OCI-LY1 (cell line): ENCODE data around the gene RNU6-7.

ENCODE experiments used
- H2AFZ ChIP-seq: fragments of 200-600 bp; sonication (generic), shearing (Covaris generic); 2 replicates; pipeline ENCODE4 v1.6.0; 2014; ENCODE audit warnings: antibody characterized with exemption, mild to moderate bottlenecking, low read length
- H3F3A ChIP-seq: fragments of 200-600 bp; sonication (generic), shearing (Covaris generic); 2 replicates; pipeline ENCODE4 v1.6.0; 2014; ENCODE audit warnings: mild to moderate bottlenecking, antibody characterized with exemption, low read length, moderate library complexity; ENCODE audit not compliant: insufficient read depth
- H3K27ac ChIP-seq: fragments of 200-600 bp; sonication (generic); 2 replicates; pipeline ENCODE4 v1.5.1; 2014; ENCODE audit warnings: low read length, mixed run types, mild to moderate bottlenecking, low read depth; ENCODE audit not compliant: poor library complexity, severe bottlenecking
- H3K27me3 ChIP-seq: fragments of 200-600 bp; sonication (generic); 2 replicates; pipeline ENCODE4 v1.6.0; 2014; ENCODE audit warnings: antibody characterized with exemption, mild to moderate bottlenecking, low read length, moderate library complexity; ENCODE audit not compliant: insufficient read depth
- H3K36me3 ChIP-seq: fragments of 200-600 bp; sonication (generic); 2 replicates; pipeline ENCODE4 v1.6.1; 2014; ENCODE audit warnings: mild to moderate bottlenecking, antibody characterized with exemption, low read length, moderate library complexity, mixed read lengths; ENCODE audit not compliant: insufficient read depth
- H3K4me1 ChIP-seq: fragments of 200-600 bp; sonication (generic); 2 replicates; pipeline ENCODE4 v1.5.1; 2014; ENCODE audit warnings: mild to moderate bottlenecking, low read length, moderate library complexity; ENCODE audit not compliant: insufficient read depth, severe bottlenecking
- H3K4me2 ChIP-seq: fragments of 200-600 bp; sonication (generic), shearing (Covaris generic); 2 replicates; pipeline ENCODE4 v1.6.1; 2014; ENCODE audit warnings: low read length
- H3K4me3 ChIP-seq: fragments of 200-600 bp; sonication (generic); 2 replicates; pipeline ENCODE4 v1.5.1; 2014; ENCODE audit warnings: low read length, low read depth, mild to moderate bottlenecking, mixed read lengths; ENCODE audit not compliant: poor library complexity, severe bottlenecking
- H3K79me2 ChIP-seq: fragments of 200-600 bp; shearing (Covaris generic); 2 replicates; pipeline ENCODE4 v1.6.1; 2016; ENCODE audit warnings: mixed run types, low read length, mixed read lengths; ENCODE audit not compliant: insufficient read depth
- H3K9ac ChIP-seq: fragments of 200-600 bp; sonication (generic), shearing (Covaris generic); 2 replicates; pipeline ENCODE4 v1.6.1; 2014; ENCODE audit warnings: mild to moderate bottlenecking, low read length, mixed read lengths
- H3K9me2 ChIP-seq: fragments of 200-600 bp; sonication (generic), shearing (Covaris generic); 2 replicates; pipeline ENCODE4 v1.6.1; 2014; ENCODE audit warnings: low read depth, mild to moderate bottlenecking, low read length, mixed read lengths
- H3K9me3 ChIP-seq: fragments of 200-600 bp; shearing (Covaris generic); 2 replicates; pipeline ENCODE4 v1.6.1; 2014; ENCODE audit warnings: low read length, mixed read lengths
- H4K20me1 ChIP-seq: fragments of 200-600 bp; sonication (generic), shearing (Covaris generic); 2 replicates; pipeline ENCODE4 v1.6.0; 2016; ENCODE audit warnings: mild to moderate bottlenecking, low read length; ENCODE audit not compliant: insufficient read depth
- CTCF ChIP-seq: fragments of 200-600 bp; sonication (generic), shearing (Covaris generic); IDR thresholded peaks from 2 replicates; pipeline ENCODE4 v1.5.1; 2017; ENCODE audit warnings: mild to moderate bottlenecking, antibody characterized with exemption, low read length, moderate library complexity, mixed read lengths
- EZH2 ChIP-seq: fragments of 200-600 bp; sonication (generic), shearing (Covaris generic); IDR thresholded peaks from 2 replicates; pipeline ENCODE4 v1.8.0; 2017; ENCODE audit warnings: borderline replicate concordance, mixed run types, mild to moderate bottlenecking, antibody characterized with exemption, low read length, moderate library complexity, mixed read lengths

Gene RNU6-7

GRCh38 chr14:32200368-32201192 is 1.3 kb upstream of the RNU6-7 start:
- Histone ChIP-seq H4K20me1 (no peaks in the 10 kb centered on the region), H3K4me3 (peak overlapping the region; percentile 92), H3K27me3 (no peaks in the 10 kb centered on the region), H2AFZ (no peak overlapping the region), H3K79me2 (no peaks in the 10 kb centered on the region), H3F3A (0 out of 2 replicates have a peak, but pooled peaks cover 4% of the 10 kb centered on the region), H3K9ac (no peak overlapping the region), H3K4me2 (peak overlapping the region; percentile 95), H3K36me3 (no peaks in the 10 kb centered on the region), H3K27ac (peak overlapping the region; percentile 8), H3K4me1 (peaks cover 32% of the 10 kb centered on the region), H3K9me3 (no peaks in the 10 kb centered on the region), H3K9me2 (no peaks in the 10 kb centered on the region)
- TF ChIP-seq EZH2 (no peak), CTCF (no peak)

- H3K79me2 ChIP-seq, result no peaks in the 10 kb centered on the region
- H3K9me2 ChIP-seq, result no peaks in the 10 kb centered on the region
- peak overlapping the region; percentile 30; the same call in 1 of the 2 replicates for H2AFZ ChIP-seq
- H3K4me1 ChIP-seq, result peaks cover 32% of the 10 kb centered on the region
- H3F3A ChIP-seq, result 0 out of 2 replicates have a peak, but pooled peaks cover 4% of the 10 kb centered on the region
- peak overlapping the region; percentile 62 for H3K9ac ChIP-seq
- no peaks in the 10 kb centered on the region for H4K20me1 ChIP-seq
- peak overlapping the region; percentile 92 for H3K4me3 ChIP-seq
- peak overlapping the region; percentile 25 for H3K27ac ChIP-seq
- H3K4me2 ChIP-seq, result peak overlapping the region; percentile 95
- no peaks in the 10 kb centered on the region for H3K9me3 ChIP-seq
- no peaks in the 10 kb centered on the region for H3K27me3 ChIP-seq
- H3K36me3 ChIP-seq, result no peaks in the 10 kb centered on the region
- no peak for TF ChIP-seq EZH2
- TF ChIP-seq CTCF, result no peak
These were observed 541 bp upstream of the RNU6-7 start for GRCh38 chr14:32201193-32201815.

- peak overlapping the region; percentile 62; the same call in 1 of the 2 replicates for H3K9ac ChIP-seq
These were observed 699 bp downstream of the RNU6-7 start for GRCh38 chr14:32202491-32202997.

More at GRCh38 chr14:32202491-32202997, 699 bp downstream of the RNU6-7 start:
- Histone ChIP-seq H3K4me1 (peaks cover 32% of the 10 kb centered on the region), H3K9me2 (no peaks in the 10 kb centered on the region), H3F3A (0 out of 2 replicates have a peak, but pooled peaks cover 4% of the 10 kb centered on the region), H4K20me1 (no peaks in the 10 kb centered on the region), H3K27me3 (no peaks in the 10 kb centered on the region), H3K4me2 (peak overlapping the region; percentile 95), H3K79me2 (no peaks in the 10 kb centered on the region), H3K4me3 (peak overlapping the region; percentile 92), H3K9me3 (no peaks in the 10 kb centered on the region), H3K27ac (no peak overlapping the region), H3K36me3 (no peaks in the 10 kb centered on the region), H2AFZ (no peak overlapping the region)
- TF ChIP-seq EZH2 (no peak), CTCF (no peak)
